Neural cell (in vitro differentiated cells): ENCODE measurements around the gene LACTBL1. TPM values are rescaled to one million over a fixed set of nuclear protein-coding genes. Genes with fewer than 3 reads are reported as not detected.
"Not testable (repeated sequence)": the region's sequence is repeated elsewhere in the genome, so short reads cannot be mapped to it uniquely, and the experiment has no call there.

ENCODE experiments used
- H2AFZ ChIP-seq: fragments of 200-600, 300-800 bp; sonication (generic), shearing (Covaris generic); 2 replicates; pipeline ENCODE4 v1.6.0; 2014; ENCODE audit warnings: low read depth, mild to moderate bottlenecking, antibody characterized with exemption, low read length, moderate library complexity
- H3F3A ChIP-seq: fragments of 200-600 bp; shearing (Covaris generic); 2 replicates; pipeline ENCODE4 v1.6.1; 2016; ENCODE audit warnings: mild to moderate bottlenecking, moderate library complexity, mixed read lengths, antibody characterized with exemption, low read length; ENCODE audit not compliant: insufficient read depth, poor library complexity, severe bottlenecking
- H3K27ac ChIP-seq: fragments of 200-600, 300-800 bp; sonication (generic), shearing (Covaris generic); 2 replicates; pipeline ENCODE4 v1.5.1; 2014; ENCODE audit warnings: mild to moderate bottlenecking, low read length, moderate library complexity
- H3K27me3 ChIP-seq: fragments of 300-800, 200-600 bp; sonication (generic), shearing (Covaris generic); 2 replicates; pipeline ENCODE4 v1.6.0; 2014; ENCODE audit warnings: mild to moderate bottlenecking, low read depth, low read length, moderate library complexity; ENCODE audit not compliant: insufficient read depth
- H3K36me3 ChIP-seq: fragments of 300-800, 200-600 bp; sonication (generic), shearing (Covaris generic); 2 replicates; pipeline ENCODE4 v1.5.1; 2014; ENCODE audit warnings: mild to moderate bottlenecking, antibody characterized with exemption, low read length, moderate library complexity; ENCODE audit not compliant: insufficient read depth
- H3K4me2 ChIP-seq: fragments of 300-800, 200-600 bp; sonication (generic), shearing (Covaris generic); 2 replicates; pipeline ENCODE4 v1.6.0; 2014; ENCODE audit warnings: mild to moderate bottlenecking, low read length
- H3K4me3 ChIP-seq: fragments of 300-800, 200-600 bp; sonication (generic), shearing (Covaris generic); 2 replicates; pipeline ENCODE4 v1.5.1; 2014; ENCODE audit warnings: mild to moderate bottlenecking, low read length, moderate library complexity
- H3K79me2 ChIP-seq: fragments of 200-600 bp; shearing (Covaris generic); replicated peaks from 2 replicates; pipeline ENCODE4 v1.6.0; 2014; ENCODE audit warnings: mild to moderate bottlenecking, low read length, moderate library complexity; ENCODE audit not compliant: insufficient read depth
- H3K9ac ChIP-seq: fragments of 300-800, 200-600 bp; sonication (generic), shearing (Covaris generic); 2 replicates; pipeline ENCODE4 v1.6.1; 2016; ENCODE audit warnings: mild to moderate bottlenecking, low read length, mixed read lengths
- H3K9me2 ChIP-seq: fragments of 200-600 bp; shearing (Covaris generic); 2 replicates; pipeline ENCODE4 v1.6.1; 2016; ENCODE audit warnings: mild to moderate bottlenecking, low read length, mixed read lengths; ENCODE audit not compliant: insufficient read depth
- H3K9me3 ChIP-seq: fragments of 200-600, 300-800 bp; sonication (generic), shearing (Covaris generic); 2 replicates; pipeline ENCODE4 v1.6.1; 2016; ENCODE audit warnings: mild to moderate bottlenecking, mixed run types, low read length, moderate library complexity, mixed read lengths
- H4K20me1 ChIP-seq: fragments of 200-600 bp; shearing (Covaris generic); 2 replicates; pipeline ENCODE4 v1.6.1; 2016; ENCODE audit warnings: mild to moderate bottlenecking, mixed run types; ENCODE audit not compliant: insufficient read depth
- CTCF ChIP-seq: fragments of 450-650 bp; IDR thresholded peaks from 2 replicates; pipeline ENCODE4 v1.5.1; 2014; ENCODE audit warnings: antibody characterized with exemption, mild to moderate bottlenecking, moderate library complexity; ENCODE audit not compliant: poor library complexity, severe bottlenecking
- EP300 ChIP-seq: fragments of 450-650 bp; conservative IDR thresholded peaks from 2 replicates; pipeline ENCODE4 v1.6.1; 2014; ENCODE audit warnings: antibody characterized with exemption, mild to moderate bottlenecking, moderate library complexity; ENCODE audit not compliant: poor library complexity, severe bottlenecking
- MXI1 ChIP-seq: fragments of 450-650 bp; conservative IDR thresholded peaks from 2 replicates; pipeline ENCODE4 v1.6.1; 2014; ENCODE audit warnings: antibody characterized with exemption, mild to moderate bottlenecking; ENCODE audit not compliant: poor library complexity, severe bottlenecking
- POLR2AphosphoS5 ChIP-seq: IDR thresholded peaks from 2 replicates; pipeline ENCODE4 v1.6.1; 2012
- RAD21 ChIP-seq: fragments of 450-650 bp; conservative IDR thresholded peaks from 2 replicates; pipeline ENCODE4 v1.6.1; 2014; ENCODE audit warnings: antibody characterized with exemption, mild to moderate bottlenecking, moderate library complexity
- REST ChIP-seq: IDR thresholded peaks from 2 replicates; pipeline ENCODE4 v1.6.1; 2012; ENCODE audit warnings: borderline replicate concordance
- SMC3 ChIP-seq: fragments of 450-650 bp; conservative IDR thresholded peaks from 2 replicates; pipeline ENCODE4 v1.6.1; 2014; ENCODE audit warnings: antibody characterized with exemption, mild to moderate bottlenecking, moderate library complexity; ENCODE audit not compliant: poor library complexity
- TAF1 ChIP-seq: IDR thresholded peaks from 2 replicates; pipeline ENCODE4 v1.6.1; 2012; ENCODE audit warnings: low read depth
- polyA plus RNA-seq: library from polyadenylated mRNA; depleted of rRNA; stranded (reverse); fragments of >200 nt; gene quantifications from 2 replicates; pipeline ENCODE4 v1.2.3, GENCODE V29; 2014

LACTBL1 gene
- polyA plus RNA-seq, 1 donor from 2014 or later = not detected

- peak overlapping the region; percentile 41 for H3K9ac ChIP-seq
- H3F3A ChIP-seq = no peaks in the 10 kb centered on the region
- TF ChIP-seq CTCF (no peak), RAD21 (no peak), REST (no peak), SMC3 (no peak), MXI1 (no peak), EP300 (peak; percentile 32)
- peak overlapping the region; percentile 44 for H3K4me2 ChIP-seq
- H3K9me2 ChIP-seq = no peaks in the 10 kb centered on the region
- no peaks in the 10 kb centered on the region for H4K20me1 ChIP-seq
- peak overlapping the region; percentile 3 for H3K4me3 ChIP-seq
- no peaks in the 10 kb centered on the region for H3K9me3 ChIP-seq
- H3K79me2 ChIP-seq = no peaks in the 10 kb centered on the region
- peak overlapping the region; percentile 70 for H3K27ac ChIP-seq
- no peaks in the 10 kb centered on the region for H3K36me3 ChIP-seq
- no peak overlapping the region for H2AFZ ChIP-seq
- no peaks in the 10 kb centered on the region for H3K27me3 ChIP-seq
These were observed 41.0 kb upstream of the LACTBL1 start for GRCh38 chr1:23013657-23014056.

GRCh38 chr1:23010025-23010424, 37.4 kb upstream of the LACTBL1 start:
- H3K36me3 ChIP-seq, H4K20me1 ChIP-seq, H3K9me3 ChIP-seq, H2AFZ ChIP-seq, H3K4me3 ChIP-seq, H3K79me2 ChIP-seq, H3K27me3 ChIP-seq, H3K9me2 ChIP-seq, H3K4me2 ChIP-seq, H3K27ac ChIP-seq, H3F3A ChIP-seq, H3K9ac ChIP-seq: not testable (repeated sequence)

- H4K20me1 ChIP-seq = no peaks in the 10 kb centered on the region
These were observed 36.2 kb upstream of the LACTBL1 start for GRCh38 chr1:23008901-23009300.

More at GRCh38 chr1:23008901-23009300, 36.2 kb upstream of the LACTBL1 start:
- Histone ChIP-seq H3K36me3 (no peaks in the 10 kb centered on the region), H3K9me2 (no peaks in the 10 kb centered on the region), H3K27ac (no peak overlapping the region), H3K27me3 (no peaks in the 10 kb centered on the region), H3K4me3 (no peak overlapping the region), H2AFZ (no peak overlapping the region), H3K79me2 (no peaks in the 10 kb centered on the region), H3K9me3 (no peaks in the 10 kb centered on the region), H3K9ac (no peak overlapping the region), H3K4me2 (no peak overlapping the region), H3F3A (no peaks in the 10 kb centered on the region)
- TF ChIP-seq CTCF (no peak), POLR2AphosphoS5 (no peak), MXI1 (no peak), RAD21 (no peak), TAF1 (no peak), EP300 (no peak), REST (no peak)
